ENCODE results near the gene SP2. TPM values are rescaled to one million over a fixed set of nuclear protein-coding genes. Genes with fewer than 3 reads are reported as not detected.

SP2 gene
- total RNA-seq, 1 experiment from 2014 or later, result 22.2 TPM

GRCh38 chr17:47978324-47978723, 82.3 kb downstream of the SP2 start:
- H3K9ac ChIP-seq (ENCODE audit: low read length), result no peak overlapping the region
- intact Hi-C loops (cut with micrococcal nuclease), result loop anchor here (1.0 kb wide), 1 partner anchor 40 kb away; no protein-coding TSS in a partner anchor
- no peaks in the 10 kb centered on the region for H4K20me1 ChIP-seq (ENCODE audit: insufficient read depth)
- no peaks in the 10 kb centered on the region for H3K9me2 ChIP-seq (ENCODE audit: insufficient read depth)
- no TSS peak for BruUV-seq (replicated peaks)
- RAD21 ChIA-PET (ENCODE audit: low non-redundant PET in 1 of 2, low total read pairs in 2 of 2, uncharacterized antibody in 2 of 2, unreplicated experiment in 2 of 2), result interaction anchor here in 1 of 2 experiments (0.7 to 1.4 kb wide), 3 partner anchors 37 to 102 kb away, joined by 4 read pairs; no protein-coding TSS in a partner anchor
- peak; percentile 88 for ATAC-seq
- no peak overlapping the region for H2AFZ ChIP-seq (ENCODE audit: low read depth, low read length, poor library complexity, severe bottlenecking)
- no peaks in the 10 kb centered on the region for H3K4me1 ChIP-seq (ENCODE audit: control insufficient read depth in 1 of 2, insufficient read depth in 2 of 2, low read length in 2 of 2)
- H3K79me2 ChIP-seq (ENCODE audit: insufficient read depth, low read length), result no peaks in the 10 kb centered on the region
- no peak overlapping the region for H3K27ac ChIP-seq (ENCODE audit: low read depth, low read length)
- DNase-seq (ENCODE audit: low read depth, low spot score), result no peak
- TF ChIP-seq POLR2AphosphoS5 (IDR thresholded peaks at IDR 0.05; ENCODE audit: low read depth, low read length) (no peak), RAD21 (IDR thresholded peaks at IDR 0.05; ENCODE audit: low read depth) (peak; percentile 74), ZNF274 (IDR thresholded peaks at IDR 0.05; ENCODE audit: low read depth, low read length) (no peak), ZFX (IDR thresholded peaks at IDR 0.05) (no peak), ELF1 (IDR thresholded peaks at IDR 0.05; ENCODE audit: borderline replicate concordance, low read depth) (no peak), CTCF (IDR thresholded peaks at IDR 0.05 in 2 of 3, conservative IDR thresholded peaks at IDR 0.05 in 1 of 3; ENCODE audit: borderline replicate concordance in 1 of 3, insufficient read depth in 1 of 3, low read depth in 2 of 3, low read length in 2 of 3) (peak; percentile 73 to 88 (median 84)), FOSL1 (IDR thresholded peaks at IDR 0.05; ENCODE audit: low read depth) (no peak), SRF (IDR thresholded peaks at IDR 0.05; ENCODE audit: low read depth) (no peak)
- TF ChIP-seq, protein P1, sequence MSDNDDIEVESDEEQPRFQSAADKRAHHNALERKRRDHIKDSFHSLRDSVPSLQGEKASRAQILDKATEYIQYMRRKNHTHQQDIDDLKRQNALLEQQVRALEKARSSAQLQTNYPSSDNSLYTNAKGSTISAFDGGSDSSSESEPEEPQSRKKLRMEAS (IDR thresholded peaks at IDR 0.05), result no peak
- POLR2A ChIA-PET, result no interaction called here
- H3K27me3 ChIP-seq (ENCODE audit: insufficient read depth, low read length), result no peaks in the 10 kb centered on the region
- CTCF ChIA-PET, result interaction anchor here (0.8 to 5.5 kb wide), 8 partner anchors 8 to 137 kb away, joined by 3 to 46 read pairs (median 4); partner anchors contain the start of genes CDK5RAP3 and SCRN2
- no peak overlapping the region for H3K4me2 ChIP-seq (ENCODE audit: low read length)
- H3K9me3 ChIP-seq (ENCODE audit: control insufficient read depth in 1 of 2, insufficient read depth in 1 of 2, low read depth in 1 of 2, low read length in 2 of 2), result no peaks in the 10 kb centered on the region
- H3K36me3 ChIP-seq (ENCODE audit: control insufficient read depth in 1 of 2, insufficient read depth in 2 of 2, low read length in 2 of 2), result peaks cover 61 to 72% of the 10 kb centered on the region in 2 experiments
- no peak overlapping the region for H3K4me3 ChIP-seq (replicated peaks in 1 of 2; ENCODE audit: low read depth in 1 of 2, low read length in 2 of 2)

Other genes with a start within 250 kb of the SP2 start
- 526 TPM for gene KPNB1, start 246.3 kb upstream of the SP2 start, total RNA-seq (2021; ENCODE audit: unreplicated experiment)
- 12.4 TPM for gene TBKBP1, start 202.1 kb upstream of the SP2 start, total RNA-seq (2021; ENCODE audit: unreplicated experiment)
- 0.20 TPM for gene TBX21, start 163.0 kb upstream of the SP2 start, total RNA-seq (2021; ENCODE audit: unreplicated experiment)
- 20.5 TPM for gene OSBPL7, start 74.4 kb upstream of the SP2 start, total RNA-seq (2021; ENCODE audit: unreplicated experiment)
- 112 TPM for gene MRPL10, start 64.7 kb upstream of the SP2 start, total RNA-seq (2021; ENCODE audit: unreplicated experiment)
- 0.76 TPM for gene LRRC46, start 64.6 kb upstream of the SP2 start, total RNA-seq (2021; ENCODE audit: unreplicated experiment)
- 53.2 TPM for gene SCRN2, start 55.0 kb upstream of the SP2 start, total RNA-seq (2021; ENCODE audit: unreplicated experiment)
- 10.8 TPM for gene SP6, start 45.1 kb upstream of the SP2 start, total RNA-seq (2021; ENCODE audit: unreplicated experiment)
- gene PNPO, start 45.3 kb downstream of the SP2 start, total RNA-seq (2021; ENCODE audit: unreplicated experiment), result 74.9 TPM
- gene PRR15L, start 61.6 kb downstream of the SP2 start, total RNA-seq (2021; ENCODE audit: unreplicated experiment), result 0.34 TPM
- gene CDK5RAP3, start 74.9 kb downstream of the SP2 start, total RNA-seq (2021; ENCODE audit: unreplicated experiment), result 255 TPM
- not detected for gene COPZ2, start 141.6 kb downstream of the SP2 start, total RNA-seq (2021; ENCODE audit: unreplicated experiment)
- gene NFE2L1, start 152.1 kb downstream of the SP2 start, total RNA-seq (2021; ENCODE audit: unreplicated experiment), result 135 TPM
- gene CBX1, start 205.2 kb downstream of the SP2 start, total RNA-seq (2021; ENCODE audit: unreplicated experiment), result 136 TPM
- gene SNX11, start 211.5 kb downstream of the SP2 start, total RNA-seq (2021; ENCODE audit: unreplicated experiment), result 26.8 TPM